BJ (cell line): ENCODE measurements around the gene SLIT1. TPM values are rescaled to one million over a fixed set of nuclear protein-coding genes. Genes with fewer than 3 reads are reported as not detected.

Experiments used
- CTCF ChIA-PET: fragments of 350-600 bp; formaldehyde crosslinking; extraction: SDS; loops from one replicate; lab custom pipeline; 2021; ENCODE audit warnings: antibody characterized with exemption, inconsistent platforms; lab: Yijun Ruan, JAX
- POLR2A ChIA-PET: fragments of 300-600 bp; sonication (Branson Sonifier 250); formaldehyde crosslinking; extraction: SDS; loops from one replicate; lab custom pipeline; 2021; ENCODE audit warnings: antibody characterized with exemption; lab: Charles Lee
- DNase-seq: peaks from one replicate; pipeline ENCODE4 v3.0.0-alpha.2; 2011; ENCODE audit warnings: low read depth
- H3K27me3 ChIP-seq: 2 replicates; pipeline ENCODE4 v1.6.0; 2011; ENCODE audit warnings: low read length; ENCODE audit not compliant: control insufficient read depth, insufficient read depth
- H3K36me3 ChIP-seq: 2 replicates; pipeline ENCODE4 v1.5.1; 2011; ENCODE audit warnings: low read length; ENCODE audit not compliant: control insufficient read depth, insufficient read depth
- H3K4me3 ChIP-seq: 2 replicates; pipeline ENCODE4 v1.5.1; 2011; ENCODE audit warnings: low read depth, mild to moderate bottlenecking, control low read depth, low read length
- polyA plus RNA-seq: library from polyadenylated mRNA; depleted of rRNA; stranded (reverse); fragments of >200 nt; gene quantifications from 2 replicates; pipeline ENCODE4 v1.2.3, GENCODE V29; 2011
- TF ChIP-seq, protein P1 (sequence below): IDR thresholded peaks from 2 replicates; pipeline ENCODE4 v1.5.1; 2011; ENCODE audit warnings: low read depth, mild to moderate bottlenecking, control low read depth, inconsistent platforms, low read length, moderate library complexity; ENCODE audit not compliant: insufficient read depth

The SLIT1 gene
- polyA plus RNA-seq, 1 experiment, result 0.02 TPM

DNA sequence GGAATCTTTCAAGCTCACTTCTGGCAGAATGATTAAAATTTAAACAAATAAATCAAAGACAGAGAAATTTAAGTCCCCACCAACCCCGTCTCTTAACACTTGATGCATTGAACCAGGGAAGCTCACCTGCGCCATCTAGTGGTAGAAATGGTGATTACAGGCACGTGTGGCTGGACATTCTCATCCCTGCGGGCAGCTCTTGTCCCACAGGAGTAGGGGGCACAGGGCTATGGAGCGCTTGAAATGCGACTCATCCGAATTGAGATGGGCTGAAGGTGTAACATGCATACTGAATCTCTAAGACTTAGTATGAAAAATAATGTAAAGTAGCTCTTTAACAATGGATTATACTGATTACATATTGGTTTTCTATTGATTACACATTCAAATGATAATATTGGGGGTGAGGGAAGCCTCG lies 24.8 kb upstream of the SLIT1 start:
- H3K27me3 ChIP-seq, result no peaks in the 10 kb centered on the region
- DNase-seq, result no peak
- ChIA-PET POLR2A (interaction anchor here (1.1 kb wide), 1 partner anchor 138 kb away, joined by 3 read pairs; no protein-coding TSS in a partner anchor), CTCF (interaction anchor here (0.6 to 9.3 kb wide), 37 partner anchors 9 to 1470 kb away, joined by 3 to 188 read pairs (median 4); no protein-coding TSS in a partner anchor)
- TF ChIP-seq, protein P1, sequence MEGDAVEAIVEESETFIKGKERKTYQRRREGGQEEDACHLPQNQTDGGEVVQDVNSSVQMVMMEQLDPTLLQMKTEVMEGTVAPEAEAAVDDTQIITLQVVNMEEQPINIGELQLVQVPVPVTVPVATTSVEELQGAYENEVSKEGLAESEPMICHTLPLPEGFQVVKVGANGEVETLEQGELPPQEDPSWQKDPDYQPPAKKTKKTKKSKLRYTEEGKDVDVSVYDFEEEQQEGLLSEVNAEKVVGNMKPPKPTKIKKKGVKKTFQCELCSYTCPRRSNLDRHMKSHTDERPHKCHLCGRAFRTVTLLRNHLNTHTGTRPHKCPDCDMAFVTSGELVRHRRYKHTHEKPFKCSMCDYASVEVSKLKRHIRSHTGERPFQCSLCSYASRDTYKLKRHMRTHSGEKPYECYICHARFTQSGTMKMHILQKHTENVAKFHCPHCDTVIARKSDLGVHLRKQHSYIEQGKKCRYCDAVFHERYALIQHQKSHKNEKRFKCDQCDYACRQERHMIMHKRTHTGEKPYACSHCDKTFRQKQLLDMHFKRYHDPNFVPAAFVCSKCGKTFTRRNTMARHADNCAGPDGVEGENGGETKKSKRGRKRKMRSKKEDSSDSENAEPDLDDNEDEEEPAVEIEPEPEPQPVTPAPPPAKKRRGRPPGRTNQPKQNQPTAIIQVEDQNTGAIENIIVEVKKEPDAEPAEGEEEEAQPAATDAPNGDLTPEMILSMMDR, result peak; percentile 95
- no peaks in the 10 kb centered on the region for H3K36me3 ChIP-seq
- H3K4me3 ChIP-seq, result no peak overlapping the region

DNA sequence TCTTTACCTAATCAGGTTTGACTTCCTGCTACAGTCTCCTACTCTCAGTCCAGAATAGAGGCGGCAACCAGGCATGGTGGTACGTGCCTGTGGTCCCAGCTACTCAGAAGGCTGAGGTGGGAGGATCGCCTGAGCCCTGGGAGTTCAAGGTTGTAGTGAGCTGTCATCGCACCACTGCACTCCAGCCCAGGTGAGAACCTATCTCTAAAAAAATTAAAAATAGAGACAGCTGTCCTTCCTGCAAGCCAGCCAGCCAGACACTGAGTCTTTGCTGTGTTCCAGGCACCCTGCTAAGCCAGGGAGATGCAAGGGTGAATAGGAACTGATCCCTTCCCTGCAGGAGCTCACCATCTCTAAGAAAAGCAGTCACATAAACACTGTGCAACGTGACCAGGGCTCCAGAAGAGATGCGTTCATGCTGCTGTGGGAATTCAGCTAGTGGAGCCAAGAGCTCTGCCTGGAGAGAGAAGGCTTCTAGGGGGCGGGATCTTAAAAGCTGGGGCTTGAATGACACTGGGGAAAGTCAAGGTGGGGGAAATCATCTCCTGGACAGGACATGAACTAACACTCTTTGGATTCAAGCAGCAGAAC lies 22.1 kb upstream of the SLIT1 start:
- POLR2A ChIA-PET, result no interaction called here

DNA sequence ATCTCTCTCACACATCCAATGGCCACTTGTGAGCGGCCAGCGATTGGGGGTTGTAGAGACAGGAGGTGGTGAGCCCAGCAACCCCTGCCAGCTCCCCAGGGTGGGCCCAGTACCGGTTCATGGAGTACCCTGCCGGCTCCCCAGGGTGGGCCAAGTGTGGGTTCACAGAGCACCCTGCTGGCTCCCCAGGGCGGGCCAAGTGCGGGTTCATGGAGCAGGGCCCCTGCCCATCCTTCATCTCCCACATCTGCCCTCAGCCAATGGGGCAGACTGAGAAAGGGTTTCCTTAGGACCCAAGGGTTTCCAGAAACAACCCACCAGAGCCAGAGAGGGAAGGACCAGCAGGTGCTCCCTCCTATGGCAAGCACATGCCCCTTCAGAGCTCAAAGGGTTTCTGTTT lies 21.4 kb upstream of the SLIT1 start:
- DNase-seq, result no peak
- CTCF ChIA-PET, result interaction anchor here (1.1 to 9.3 kb wide), 6 partner anchors 9 to 832 kb away, joined by 3 to 188 read pairs (median 20); no protein-coding TSS in a partner anchor

More for the DNA sequence above, 22.1 kb upstream of the SLIT1 start:
- TF ChIP-seq, protein P1, result no peak
- H3K36me3 ChIP-seq, result no peaks in the 10 kb centered on the region
- DNase-seq, result no peak
- H3K4me3 ChIP-seq, result no peak overlapping the region
- H3K27me3 ChIP-seq, result no peaks in the 10 kb centered on the region
- CTCF ChIA-PET, result interaction anchor here (1.1 to 9.3 kb wide), 6 partner anchors 9 to 837 kb away, joined by 3 to 188 read pairs (median 20); no protein-coding TSS in a partner anchor

DNA sequence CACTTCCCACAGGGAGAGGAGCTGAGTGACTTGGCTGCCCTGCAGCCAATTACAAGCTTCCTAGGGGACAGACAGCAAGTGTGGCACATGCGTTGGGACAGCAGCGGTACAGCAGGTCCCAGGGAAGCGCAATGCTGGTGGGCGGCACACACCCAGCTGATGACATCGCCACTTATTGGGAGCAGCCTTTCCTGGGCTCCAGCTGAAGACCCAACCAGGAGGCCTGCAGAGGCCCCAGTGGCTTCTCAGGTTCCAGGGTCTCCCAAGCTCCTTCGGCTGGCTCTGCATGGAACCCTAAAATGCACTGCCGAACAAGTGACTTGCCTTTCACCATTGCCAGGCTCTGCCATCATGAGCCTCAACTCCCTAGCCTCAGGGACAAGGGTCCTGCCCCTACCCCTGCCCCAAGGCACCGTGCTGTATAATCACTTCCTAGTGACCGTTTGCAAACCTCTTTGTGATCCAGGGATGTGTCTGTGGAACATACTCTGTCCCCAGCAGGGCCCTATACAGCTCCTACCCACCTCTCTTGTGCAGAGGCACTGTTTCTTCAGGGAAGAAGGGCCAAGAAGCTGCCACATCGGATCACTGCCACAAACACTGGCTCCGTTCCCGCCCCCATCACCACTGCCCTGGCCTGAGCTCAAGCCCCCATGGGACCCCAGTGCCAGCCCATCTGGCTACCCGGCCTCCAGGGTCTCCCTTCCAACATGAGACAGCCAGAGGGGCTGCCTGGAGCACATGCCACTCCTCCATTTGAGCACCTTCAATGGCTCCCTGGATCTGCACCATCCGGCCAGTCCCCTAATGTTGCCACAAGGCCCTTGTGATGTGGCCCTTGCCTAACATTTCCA lies 19.3 kb upstream of the SLIT1 start:
- no peaks in the 10 kb centered on the region for H3K27me3 ChIP-seq
- TF ChIP-seq, protein P1, result no peak
- no peak for DNase-seq
- no peak overlapping the region for H3K4me3 ChIP-seq
- ChIA-PET POLR2A (no interaction called here), CTCF (interaction anchor here (1.5 to 9.3 kb wide), 8 partner anchors 7 to 167 kb away, joined by 3 to 188 read pairs (median 6); no protein-coding TSS in a partner anchor)
- no peaks in the 10 kb centered on the region for H3K36me3 ChIP-seq

More for the DNA sequence above, 21.4 kb upstream of the SLIT1 start:
- TF ChIP-seq, protein P1, result no peak
- H3K36me3 ChIP-seq, result no peaks in the 10 kb centered on the region
- no peak overlapping the region for H3K4me3 ChIP-seq
- POLR2A ChIA-PET, result no interaction called here
- H3K27me3 ChIP-seq, result no peaks in the 10 kb centered on the region

DNA sequence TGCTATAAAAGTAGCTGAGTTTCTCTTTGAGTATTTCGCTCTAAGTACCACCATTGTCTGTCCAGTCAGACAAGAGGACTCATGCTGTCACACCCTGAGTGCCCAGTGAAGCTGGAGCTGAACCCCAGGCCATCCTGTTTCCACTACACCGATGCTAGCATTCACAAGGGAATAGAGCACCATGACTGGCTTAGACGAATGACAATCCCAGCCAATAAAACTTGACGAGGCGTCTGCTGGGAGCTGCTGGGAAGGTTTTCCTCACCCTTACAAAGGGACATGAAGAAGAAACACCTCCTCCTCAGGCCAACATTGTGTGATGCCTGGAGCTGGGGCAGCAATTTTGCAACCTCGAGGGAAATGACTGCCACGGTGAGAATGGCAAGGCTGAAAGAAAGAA lies 17.5 kb upstream of the SLIT1 start:
- Histone ChIP-seq H3K4me3 (no peak overlapping the region), H3K36me3 (no peaks in the 10 kb centered on the region), H3K27me3 (no peaks in the 10 kb centered on the region)
- no peak for DNase-seq
- ChIA-PET POLR2A (no interaction called here), CTCF (interaction anchor here (1.2 to 2.2 kb wide), 3 partner anchors 10 to 131 kb away, joined by 3 to 9 read pairs (median 5); no protein-coding TSS in a partner anchor)
- TF ChIP-seq, protein P1, result no peak
